GM21367 (cell line): ENCODE results near the gene DUS1L.

Source experiments
- ATAC-seq: cut with Tn5 transposase; IDR thresholded peaks from one replicate; pipeline ENCODE4 v1.9.1; 2021; ENCODE audit not compliant: unreplicated experiment

DUS1L gene

GRCh38 chr17:82088838-82089722 lies 23.5 kb upstream of the DUS1L start:
- no peak for ATAC-seq

GRCh38 chr17:82087961-82088837 lies 22.6 kb upstream of the DUS1L start:
- no peak for ATAC-seq

GRCh38 chr17:82086941-82087906 lies 21.6 kb upstream of the DUS1L start:
- ATAC-seq: no peak

- no peak for ATAC-seq
Observed at GRCh38 chr17:82085931-82086764, 20.5 kb upstream of the DUS1L start.

- ATAC-seq: no peak
Observed at GRCh38 chr17:82085031-82085861, 19.6 kb upstream of the DUS1L start.

- no peak for ATAC-seq
Observed at GRCh38 chr17:82084373-82085030, 18.9 kb upstream of the DUS1L start.

GRCh38 chr17:82083533-82084359 lies 18.1 kb upstream of the DUS1L start:
- ATAC-seq: no peak

GRCh38 chr17:82083009-82083408 lies 17.4 kb upstream of the DUS1L start:
- ATAC-seq: no peak

GRCh38 chr17:82082456-82082855 lies 16.9 kb upstream of the DUS1L start:
- no peak for ATAC-seq

GRCh38 chr17:82081966-82082365 lies 16.4 kb upstream of the DUS1L start:
- no peak for ATAC-seq

- ATAC-seq: no peak
Observed at GRCh38 chr17:82081546-82081945, 15.9 kb upstream of the DUS1L start.

GRCh38 chr17:82080789-82081464 lies 15.3 kb upstream of the DUS1L start:
- ATAC-seq: no peak

- no peak for ATAC-seq
Observed at GRCh38 chr17:82080048-82080788, 14.6 kb upstream of the DUS1L start.

- ATAC-seq: no peak
Observed at GRCh38 chr17:82079001-82079677, 13.5 kb upstream of the DUS1L start.

- ATAC-seq: no peak
Observed at GRCh38 chr17:82078433-82078832, 12.8 kb upstream of the DUS1L start.
